Fibroblast of lung (primary cell): Measurements from ENCODE around the gene ATP8A2. TPM values are rescaled to one million over a fixed set of nuclear protein-coding genes. Genes with fewer than 3 reads are reported as not detected.
A peak's percentile ranks its signal among the peaks of the same experiment; 100 is the strongest.

Source experiments
- DNase-seq, 2 donors: peaks; one replicate each; pipeline versions ENCODE4 v3.0.0 to v3.0.0-alpha.2; 2010; ENCODE audit warnings: low read depth in 2 of 2
- H2AFZ ChIP-seq: 2 replicates; pipeline ENCODE4 v1.5.1; 2012; ENCODE audit warnings: low read length, control low read depth, inconsistent platforms
- H3K27ac ChIP-seq: 2 replicates; pipeline ENCODE4 v1.5.1; 2011; ENCODE audit warnings: low read length, control low read depth; ENCODE audit not compliant: insufficient read depth
- H3K27me3 ChIP-seq: 2 replicates; pipeline ENCODE4 v1.5.1; 2011; ENCODE audit warnings: mild to moderate bottlenecking, low read length; ENCODE audit not compliant: control insufficient read depth, insufficient read depth
- H3K36me3 ChIP-seq: 2 replicates; pipeline ENCODE4 v1.5.1; 2011; ENCODE audit warnings: low read length; ENCODE audit not compliant: control insufficient read depth, insufficient read depth
- H3K4me1 ChIP-seq: 2 replicates; pipeline ENCODE4 v1.5.1; 2011; ENCODE audit warnings: low read length; ENCODE audit not compliant: control insufficient read depth, insufficient read depth; ENCODE audit errors: extremely low read depth
- H3K4me2 ChIP-seq: 2 replicates; pipeline ENCODE4 v1.5.1; 2011; ENCODE audit warnings: low read length, control low read depth; ENCODE audit not compliant: insufficient read depth; ENCODE audit errors: extremely low read depth
- H3K4me3 ChIP-seq, 4 experiments: fragments of 200-600 bp in 1 of 4; sonication (generic) in 1 of 4; replicated peaks in 1 of 4; 2 replicates each; pipeline ENCODE4 v1.5.1; 2011 to 2016; ENCODE audit warnings: low read length in 4 of 4, low read depth in 3 of 4, mild to moderate bottlenecking in 3 of 4, control low read depth in 2 of 4, inconsistent platforms in 1 of 4, mixed read lengths in 1 of 4; ENCODE audit not compliant: insufficient read depth in 1 of 4; ENCODE audit errors: control extremely low read depth in 1 of 4
- H3K79me2 ChIP-seq: 2 replicates; pipeline ENCODE4 v1.5.1; 2012; ENCODE audit warnings: mild to moderate bottlenecking, low read length, inconsistent platforms; ENCODE audit not compliant: control insufficient read depth, insufficient read depth
- H3K9ac ChIP-seq: 2 replicates; pipeline ENCODE4 v1.5.1; 2011; ENCODE audit warnings: mild to moderate bottlenecking, low read length, control low read depth; ENCODE audit not compliant: insufficient read depth
- H3K9me3 ChIP-seq: 2 replicates; pipeline ENCODE4 v1.5.1; 2012; ENCODE audit warnings: low read depth, low read length; ENCODE audit not compliant: control insufficient read depth, insufficient read depth
- H4K20me1 ChIP-seq: 2 replicates; pipeline ENCODE4 v1.5.1; 2011; ENCODE audit warnings: low read length; ENCODE audit not compliant: control insufficient read depth, insufficient read depth; ENCODE audit errors: extremely low read depth
- EZH2 ChIP-seq: IDR thresholded peaks from 2 replicates; pipeline ENCODE4 v1.5.1; 2012; ENCODE audit warnings: low read length, control low read depth, mild to moderate bottlenecking; ENCODE audit errors: missing control alignments
- polyA plus RNA-seq, 2 donors: library from polyadenylated mRNA; depleted of rRNA in 1 of 2; stranded (reverse) in 1 of 2; unstranded in 1 of 2; fragments of >200 nt; gene quantifications; 2 replicates each; pipeline ENCODE4 v1.2.1, GENCODE V29; 2011 to 2012; ENCODE audit warnings: missing spikeins in 1 of 2
- total RNA-seq: library from RNA; depleted of rRNA; stranded (reverse); fragments of >200 nt; gene quantifications from 2 replicates; pipeline ENCODE4 v1.2.1, GENCODE V29; 2014
- TF ChIP-seq, protein P1 (sequence below), 2 donors: IDR thresholded peaks in 1 of 2; conservative IDR thresholded peaks in 1 of 2; 1 replicate in 1 of 2; 2 replicates in 1 of 2; pipeline ENCODE4 v1.5.1; 2011 to 2012; ENCODE audit warnings: low read length in 2 of 2, control low read depth in 1 of 2, inconsistent platforms in 1 of 2, low read depth in 1 of 2, mild to moderate bottlenecking in 1 of 2

The ATP8A2 gene
- total and polyA plus RNA-seq, 2 donors (not counting 1 experiment from before 2014, with no cell fraction given) = under 0.01 to 0.01 TPM

GRCh38 chr13:25945596-25945995 is 573.8 kb downstream of the ATP8A2 start:
- no peak overlapping the region for H3K27ac ChIP-seq
- H4K20me1 ChIP-seq = no peaks in the 10 kb centered on the region
- no peaks in the 10 kb centered on the region for H3K27me3 ChIP-seq
- H3K9me3 ChIP-seq = no peaks in the 10 kb centered on the region
- H3K9ac ChIP-seq = no peak overlapping the region
- TF ChIP-seq EZH2 = no peak
- TF ChIP-seq, protein P1, sequence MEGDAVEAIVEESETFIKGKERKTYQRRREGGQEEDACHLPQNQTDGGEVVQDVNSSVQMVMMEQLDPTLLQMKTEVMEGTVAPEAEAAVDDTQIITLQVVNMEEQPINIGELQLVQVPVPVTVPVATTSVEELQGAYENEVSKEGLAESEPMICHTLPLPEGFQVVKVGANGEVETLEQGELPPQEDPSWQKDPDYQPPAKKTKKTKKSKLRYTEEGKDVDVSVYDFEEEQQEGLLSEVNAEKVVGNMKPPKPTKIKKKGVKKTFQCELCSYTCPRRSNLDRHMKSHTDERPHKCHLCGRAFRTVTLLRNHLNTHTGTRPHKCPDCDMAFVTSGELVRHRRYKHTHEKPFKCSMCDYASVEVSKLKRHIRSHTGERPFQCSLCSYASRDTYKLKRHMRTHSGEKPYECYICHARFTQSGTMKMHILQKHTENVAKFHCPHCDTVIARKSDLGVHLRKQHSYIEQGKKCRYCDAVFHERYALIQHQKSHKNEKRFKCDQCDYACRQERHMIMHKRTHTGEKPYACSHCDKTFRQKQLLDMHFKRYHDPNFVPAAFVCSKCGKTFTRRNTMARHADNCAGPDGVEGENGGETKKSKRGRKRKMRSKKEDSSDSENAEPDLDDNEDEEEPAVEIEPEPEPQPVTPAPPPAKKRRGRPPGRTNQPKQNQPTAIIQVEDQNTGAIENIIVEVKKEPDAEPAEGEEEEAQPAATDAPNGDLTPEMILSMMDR (conservative IDR thresholded peaks at IDR 0.05 in 1 of 2, IDR thresholded peaks at IDR 0.05 in 1 of 2; ENCODE audit: low read depth in 1 of 2, low read length in 2 of 2) = no peak
- no peak overlapping the region for H3K4me3 ChIP-seq
- DNase-seq = peak; percentile 17 to 70
- no peaks in the 10 kb centered on the region for H3K36me3 ChIP-seq
- no peak overlapping the region for H2AFZ ChIP-seq
- no peaks in the 10 kb centered on the region for H3K4me1 ChIP-seq
- no peaks in the 10 kb centered on the region for H3K79me2 ChIP-seq
- no peak overlapping the region for H3K4me2 ChIP-seq

DNA sequence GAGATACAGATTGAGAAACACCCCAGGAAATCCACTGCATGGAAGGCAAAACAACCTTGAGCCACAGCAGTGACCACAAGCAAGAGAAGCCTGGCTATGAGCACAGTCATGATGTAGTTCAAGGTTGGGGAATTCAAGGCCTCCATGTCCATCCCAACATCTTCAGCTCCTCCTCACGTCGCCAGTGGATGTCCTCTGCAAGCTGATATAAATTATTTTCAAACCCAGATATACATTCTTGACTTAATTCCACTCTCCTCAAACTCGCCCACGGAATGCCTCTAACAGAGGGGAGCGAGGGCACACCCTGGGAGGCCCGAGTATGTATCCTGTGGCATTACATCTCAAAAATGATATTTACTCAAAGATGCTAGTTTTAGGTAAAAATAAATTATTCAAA is 574.5 kb downstream of the ATP8A2 start:
- Histone ChIP-seq H3K27ac (no peak overlapping the region), H3K4me1 (no peaks in the 10 kb centered on the region), H4K20me1 (no peaks in the 10 kb centered on the region), H3K9ac (no peak overlapping the region), H3K4me3 (no peak overlapping the region), H2AFZ (no peak overlapping the region), H3K4me2 (no peak overlapping the region), H3K27me3 (no peaks in the 10 kb centered on the region), H3K36me3 (no peaks in the 10 kb centered on the region), H3K9me3 (no peaks in the 10 kb centered on the region), H3K79me2 (no peaks in the 10 kb centered on the region)
- no peak for DNase-seq
- TF ChIP-seq, protein P1 (conservative IDR thresholded peaks at IDR 0.05 in 1 of 2, IDR thresholded peaks at IDR 0.05 in 1 of 2; ENCODE audit: low read depth in 1 of 2, low read length in 2 of 2) = no peak
- no peak for TF ChIP-seq EZH2

DNA sequence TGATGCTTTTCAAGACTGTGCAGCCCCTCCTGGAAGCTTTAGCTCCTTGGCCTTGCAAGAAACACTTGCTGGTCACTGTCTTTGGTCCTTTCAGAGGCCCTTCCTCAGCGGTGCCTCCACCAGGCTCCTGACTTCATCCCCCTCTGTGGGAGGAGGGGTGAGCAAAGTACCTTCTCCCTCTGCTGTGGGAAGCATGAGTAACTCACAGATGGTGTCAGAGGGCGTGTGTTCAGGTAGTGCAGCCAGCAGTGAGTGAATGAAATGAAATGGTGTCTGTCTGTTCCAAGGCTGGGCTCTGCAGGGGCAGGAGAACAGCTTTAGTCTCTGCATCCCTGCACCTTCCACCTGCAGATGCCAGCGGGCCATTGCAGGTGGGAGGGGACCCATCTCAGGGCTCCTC is 577.1 kb downstream of the ATP8A2 start:
- no peak overlapping the region for H3K4me2 ChIP-seq
- no peak overlapping the region for H3K4me3 ChIP-seq
- DNase-seq = peak in 1 of 2 donors; percentile 27
- H2AFZ ChIP-seq = no peak overlapping the region
- no peaks in the 10 kb centered on the region for H3K9me3 ChIP-seq
- no peaks in the 10 kb centered on the region for H3K27me3 ChIP-seq
- H3K4me1 ChIP-seq = no peaks in the 10 kb centered on the region
- no peaks in the 10 kb centered on the region for H3K36me3 ChIP-seq
- TF ChIP-seq, protein P1 (conservative IDR thresholded peaks at IDR 0.05 in 1 of 2, IDR thresholded peaks at IDR 0.05 in 1 of 2; ENCODE audit: low read depth in 1 of 2, low read length in 2 of 2) = no peak
- TF ChIP-seq EZH2 = no peak
- no peaks in the 10 kb centered on the region for H3K79me2 ChIP-seq
- no peak overlapping the region for H3K9ac ChIP-seq
- no peaks in the 10 kb centered on the region for H4K20me1 ChIP-seq
- H3K27ac ChIP-seq = no peak overlapping the region
